ENCODE measurements around the gene ADPRHL1.

DNA sequence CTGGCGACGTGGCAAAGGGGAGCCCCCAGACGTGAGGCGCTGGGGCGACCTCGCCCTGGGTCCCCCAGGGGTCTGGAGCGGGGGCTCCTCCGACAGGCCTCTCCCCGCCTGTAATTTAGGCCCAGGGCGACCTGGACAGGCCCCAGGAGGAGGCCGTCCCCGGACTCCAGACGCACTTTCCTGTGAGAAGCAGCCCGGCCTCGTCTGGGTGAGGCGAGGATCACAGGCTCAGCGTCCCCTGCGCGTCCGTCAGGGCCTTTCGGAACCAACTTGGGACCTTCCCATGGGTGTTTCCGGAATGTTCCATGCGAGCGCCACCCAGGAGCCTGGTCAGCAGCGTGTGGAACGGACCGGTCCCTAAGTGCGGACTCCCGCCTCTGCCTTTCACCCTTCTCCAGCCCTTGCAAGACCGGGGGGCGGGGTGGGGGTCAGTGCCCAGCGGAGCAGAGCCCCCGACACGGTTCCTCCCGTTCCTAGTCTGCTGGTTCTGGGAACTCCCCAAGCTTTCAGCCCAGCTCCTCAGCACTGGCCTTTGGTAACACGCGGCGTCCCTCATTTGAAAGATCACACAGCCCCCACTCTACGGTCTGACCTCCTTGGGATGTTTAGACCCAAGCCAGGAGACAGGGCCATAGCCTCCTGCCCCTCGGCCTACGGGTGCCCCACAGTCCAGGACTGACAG is 88.2 kb downstream of the ADPRHL1 start:
- TF ChIP-seq, protein P1, sequence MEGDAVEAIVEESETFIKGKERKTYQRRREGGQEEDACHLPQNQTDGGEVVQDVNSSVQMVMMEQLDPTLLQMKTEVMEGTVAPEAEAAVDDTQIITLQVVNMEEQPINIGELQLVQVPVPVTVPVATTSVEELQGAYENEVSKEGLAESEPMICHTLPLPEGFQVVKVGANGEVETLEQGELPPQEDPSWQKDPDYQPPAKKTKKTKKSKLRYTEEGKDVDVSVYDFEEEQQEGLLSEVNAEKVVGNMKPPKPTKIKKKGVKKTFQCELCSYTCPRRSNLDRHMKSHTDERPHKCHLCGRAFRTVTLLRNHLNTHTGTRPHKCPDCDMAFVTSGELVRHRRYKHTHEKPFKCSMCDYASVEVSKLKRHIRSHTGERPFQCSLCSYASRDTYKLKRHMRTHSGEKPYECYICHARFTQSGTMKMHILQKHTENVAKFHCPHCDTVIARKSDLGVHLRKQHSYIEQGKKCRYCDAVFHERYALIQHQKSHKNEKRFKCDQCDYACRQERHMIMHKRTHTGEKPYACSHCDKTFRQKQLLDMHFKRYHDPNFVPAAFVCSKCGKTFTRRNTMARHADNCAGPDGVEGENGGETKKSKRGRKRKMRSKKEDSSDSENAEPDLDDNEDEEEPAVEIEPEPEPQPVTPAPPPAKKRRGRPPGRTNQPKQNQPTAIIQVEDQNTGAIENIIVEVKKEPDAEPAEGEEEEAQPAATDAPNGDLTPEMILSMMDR (IDR thresholded peaks at IDR 0.05) = no peak
- TF ChIP-seq POLR2A (IDR thresholded peaks at IDR 0.05) = no peak

Data from tibial nerve (tissue), 3 donors.